ENCODE measurements around the gene AP1M2.

The AP1M2 gene

DNA sequence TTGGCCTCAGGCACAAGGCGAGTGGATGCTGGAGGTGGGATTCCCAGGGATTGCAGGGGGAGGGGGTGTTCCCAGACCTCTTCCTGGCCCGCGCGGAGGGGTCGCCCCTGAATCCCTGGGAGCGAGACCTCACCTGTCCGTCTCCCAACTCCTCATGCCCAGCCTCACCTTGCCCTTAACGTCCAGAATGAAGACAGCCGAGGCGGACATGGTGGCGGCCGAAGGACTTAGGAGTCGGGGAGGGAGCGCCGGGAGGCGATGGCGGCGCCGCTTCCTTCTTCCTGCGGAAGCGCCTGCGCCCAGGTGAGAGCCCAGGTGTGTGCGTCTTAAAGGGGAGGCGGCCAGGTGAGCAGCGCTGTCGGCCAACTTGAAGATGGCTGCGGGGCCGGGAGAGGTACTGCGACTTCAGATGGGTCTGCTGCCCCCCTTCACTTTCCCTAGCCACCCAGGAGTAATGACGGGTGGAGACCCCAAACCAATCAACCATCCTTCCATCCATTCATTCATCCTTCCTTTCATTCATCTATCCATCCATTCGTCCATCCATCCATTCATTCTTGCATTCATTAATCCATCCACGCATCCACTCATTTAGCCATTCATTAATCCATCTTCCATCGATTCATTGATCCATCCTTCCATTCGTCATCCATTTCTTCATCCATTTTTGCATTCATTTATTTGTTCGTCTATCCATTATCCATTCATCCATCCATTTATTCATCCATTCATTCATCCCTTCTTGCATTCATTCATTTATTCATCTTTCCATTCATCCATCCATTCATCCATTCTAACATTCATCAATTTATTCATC, at the start of gene AP1M2:
Gene AP1M2 (minus strand): TSS at position 291 of the 817 bp plus-strand sequence. CDS start 81 bp downstream, at position 210.
- no peak for DNase-seq

DNA sequence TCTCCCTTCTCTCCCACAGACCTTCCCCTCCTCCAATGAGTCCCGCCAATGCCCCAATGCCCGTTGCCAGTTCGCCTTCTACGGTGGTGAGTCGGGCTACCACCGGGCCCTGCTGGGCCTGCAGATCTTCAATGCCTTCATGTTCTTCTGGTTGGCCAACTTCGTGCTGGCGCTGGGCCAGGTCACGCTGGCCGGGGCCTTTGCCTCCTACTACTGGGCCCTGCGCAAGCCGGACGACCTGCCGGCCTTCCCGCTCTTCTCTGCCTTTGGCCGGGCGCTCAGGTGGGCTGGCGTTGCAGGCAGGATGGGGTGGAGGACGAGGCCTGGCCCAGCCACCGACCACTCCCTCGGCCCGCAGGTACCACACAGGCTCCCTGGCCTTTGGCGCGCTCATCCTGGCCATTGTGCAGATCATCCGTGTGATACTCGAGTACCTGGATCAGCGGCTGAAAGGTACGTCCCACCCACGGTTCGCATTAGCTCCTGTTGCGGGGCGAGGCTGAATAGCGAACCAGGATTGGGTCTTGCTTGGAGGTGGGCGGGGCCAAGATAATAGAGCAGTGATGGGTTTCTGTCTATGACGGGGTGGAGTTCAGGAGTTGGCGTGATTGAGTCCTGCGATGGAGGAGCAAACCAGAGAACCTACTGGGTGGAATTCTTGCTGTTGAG, 49.3 kb upstream of the AP1M2 start:
- no peak for DNase-seq

DNA sequence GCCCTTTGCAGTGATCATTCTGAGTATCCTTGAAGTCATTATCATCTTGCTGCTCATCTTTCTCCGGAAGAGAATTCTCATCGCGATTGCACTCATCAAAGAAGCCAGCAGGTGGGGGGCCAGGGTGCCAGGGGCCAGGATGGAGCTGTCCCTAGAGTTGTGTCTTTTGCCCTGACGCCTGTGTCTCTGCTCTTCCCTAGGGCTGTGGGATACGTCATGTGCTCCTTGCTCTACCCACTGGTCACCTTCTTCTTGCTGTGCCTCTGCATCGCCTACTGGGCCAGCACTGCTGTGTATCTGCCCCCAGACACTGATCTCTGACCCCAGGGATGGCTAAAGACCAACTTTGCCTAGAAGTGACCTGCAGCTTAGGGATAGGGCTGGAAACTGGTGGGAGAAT, 47.9 kb upstream of the AP1M2 start:
- DNase-seq = no peak

DNA sequence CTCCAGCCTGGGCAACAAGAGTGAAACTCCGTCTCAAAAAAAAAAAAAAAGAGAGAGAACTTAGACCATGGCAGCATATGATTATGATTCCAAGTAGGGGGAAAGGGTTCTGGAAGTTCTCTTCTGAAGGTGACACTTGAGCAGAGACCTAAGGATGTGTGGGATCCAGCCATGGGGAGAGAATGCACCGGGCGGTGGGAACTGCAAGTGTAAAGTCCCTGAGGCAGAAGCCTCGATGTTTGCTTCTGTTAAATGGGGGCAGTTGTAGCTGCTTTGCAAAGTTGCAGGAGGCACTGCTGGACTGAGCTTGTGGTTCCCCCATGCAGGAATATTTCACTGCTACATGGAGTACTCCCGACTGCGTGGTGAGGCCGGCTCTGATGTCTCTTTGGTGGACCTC, 47.3 kb upstream of the AP1M2 start:
- no peak for DNase-seq

DNA sequence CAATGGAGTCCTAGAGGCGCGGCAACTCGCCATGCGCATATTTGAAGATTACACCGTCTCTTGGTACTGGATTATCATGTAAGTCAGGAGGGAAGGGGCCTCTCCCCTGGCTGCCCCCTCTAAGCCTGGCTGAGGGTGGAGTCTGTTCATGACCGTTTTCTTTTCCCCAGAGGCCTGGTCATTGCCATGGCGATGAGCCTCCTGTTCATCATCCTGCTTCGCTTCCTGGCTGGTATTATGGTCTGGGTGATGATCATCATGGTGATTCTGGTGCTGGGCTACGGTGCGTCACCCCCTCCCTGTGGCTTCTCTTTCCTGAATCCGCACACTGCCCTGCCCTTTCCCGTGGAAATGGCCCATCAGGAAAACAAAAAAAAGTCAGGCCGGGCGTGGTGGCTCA, 44.8 kb upstream of the AP1M2 start:
- DNase-seq = no peak

DNA sequence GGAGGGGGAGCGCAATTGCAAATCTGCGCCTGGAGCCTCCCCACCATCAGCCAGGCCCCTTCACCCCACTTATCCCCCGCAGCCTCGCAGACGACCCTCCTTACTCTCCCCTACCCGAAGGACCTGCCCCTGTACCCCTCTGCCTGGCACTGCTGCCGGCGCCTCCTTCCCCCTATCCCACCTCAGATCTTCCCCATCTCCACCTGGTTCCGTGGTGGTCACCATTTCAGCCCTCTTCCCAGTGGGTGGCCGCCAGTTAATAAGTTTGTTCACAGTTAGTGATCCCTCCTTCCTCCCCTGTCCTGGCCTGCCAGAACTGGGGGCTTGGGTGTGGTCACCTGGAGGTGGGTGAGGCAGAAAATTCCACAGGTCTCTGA, 38.6 kb upstream of the AP1M2 start:
- DNase-seq = no peak

DNA sequence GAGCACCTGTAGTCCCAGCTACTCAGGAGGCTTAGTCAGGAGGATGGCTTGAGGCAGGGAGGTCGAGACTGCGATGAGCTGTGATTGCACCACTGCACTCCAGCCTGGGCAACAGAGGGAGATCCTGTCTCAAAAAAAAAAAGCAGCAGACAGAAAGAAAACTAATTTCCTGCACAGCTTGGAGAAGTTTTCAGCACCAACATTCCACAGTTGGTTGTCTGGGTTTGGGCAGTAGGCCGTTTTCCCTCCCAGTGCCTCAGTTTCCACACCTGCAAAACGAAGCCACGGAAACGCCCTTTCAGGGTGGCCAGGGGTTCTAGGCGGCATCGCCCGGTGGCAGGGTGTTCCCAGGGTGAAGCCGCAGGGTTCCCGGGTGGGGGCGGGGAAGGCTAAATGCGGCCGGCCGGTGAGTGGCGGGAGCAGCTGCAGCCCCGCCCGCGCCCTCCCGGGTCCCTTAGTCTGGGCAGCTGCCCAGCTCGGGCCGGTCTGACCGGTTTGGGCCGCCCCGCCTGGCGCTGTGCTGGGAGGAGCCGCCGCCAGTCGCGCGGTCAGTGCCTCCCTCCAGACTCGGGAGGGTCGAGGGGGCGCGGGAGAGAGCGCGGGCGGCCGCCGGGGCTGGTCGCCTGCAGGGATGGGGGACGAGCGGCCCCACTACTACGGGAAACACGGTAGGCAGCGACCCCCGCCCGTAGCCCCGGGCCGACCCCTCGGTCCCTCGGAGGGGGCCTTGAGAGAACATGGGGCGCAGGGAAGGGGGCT, 38.1 kb upstream of the AP1M2 start, which contains the start of gene SLC44A2:
Gene SLC44A2 (plus strand): TSS at position 551 of the 759 bp plus-strand sequence. CDS start 81 bp downstream, at position 632.
- no peak for DNase-seq

DNA sequence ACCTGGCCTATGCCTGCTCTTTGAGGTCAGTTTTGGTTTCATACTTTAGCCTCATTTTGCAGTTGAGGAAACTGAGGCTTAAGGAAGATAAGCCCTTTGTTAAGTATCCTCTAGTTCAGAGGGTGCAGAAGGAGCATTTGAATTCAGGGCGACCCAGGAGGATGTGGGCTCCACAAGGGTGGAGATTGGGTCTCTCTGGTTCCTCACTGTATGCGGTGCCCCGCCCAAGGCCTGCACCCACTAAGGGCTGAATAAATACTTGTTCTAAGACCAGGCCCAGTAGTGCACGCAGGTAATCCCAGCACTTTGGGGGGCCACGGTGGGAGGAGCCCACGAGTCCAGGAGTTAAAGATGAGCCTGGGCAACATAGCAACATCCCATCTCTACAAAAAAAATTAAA, 37.5 kb upstream of the AP1M2 start:
- no peak for DNase-seq

DNA sequence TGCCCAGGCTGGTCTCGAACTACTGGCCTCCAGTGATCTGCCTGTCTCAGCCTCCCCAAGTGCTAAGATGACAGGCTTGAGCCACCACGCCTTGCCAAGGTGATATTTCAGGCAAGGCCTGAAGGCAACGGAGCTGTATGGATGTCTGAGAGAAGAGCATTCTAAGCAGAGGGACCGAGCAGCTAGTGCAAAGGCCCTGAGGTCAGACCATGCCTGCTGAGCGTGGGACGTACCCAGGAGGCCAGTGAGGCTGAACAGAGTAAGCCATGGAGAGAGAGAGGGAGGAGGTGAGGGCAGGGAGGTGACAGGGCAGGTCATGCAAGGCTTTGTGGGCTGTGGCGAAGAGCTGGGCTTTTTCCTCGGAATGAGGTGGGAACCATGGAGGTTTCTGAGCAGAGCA, 34.9 kb upstream of the AP1M2 start:
- no peak for DNase-seq

DNA sequence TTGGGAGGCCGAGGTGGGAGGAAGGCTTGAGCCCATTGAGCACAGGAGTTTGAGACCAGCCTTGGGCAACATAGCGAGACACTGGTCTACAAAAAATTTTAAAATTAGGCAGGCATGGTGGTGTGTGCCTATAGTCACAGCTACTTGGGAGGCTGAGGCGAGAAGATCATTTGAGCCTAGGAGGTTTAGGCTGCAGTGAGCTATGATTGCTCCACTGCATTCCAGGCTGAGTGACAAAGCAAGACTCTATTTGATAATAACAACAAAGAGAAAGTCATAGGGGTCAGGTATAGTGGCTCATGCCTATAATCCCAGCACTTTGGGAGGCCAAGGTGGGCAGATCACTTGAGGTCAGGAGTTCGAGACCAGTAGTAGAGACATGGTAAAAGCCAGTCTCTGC, 33.7 kb upstream of the AP1M2 start:
- DNase-seq = no peak

DNA sequence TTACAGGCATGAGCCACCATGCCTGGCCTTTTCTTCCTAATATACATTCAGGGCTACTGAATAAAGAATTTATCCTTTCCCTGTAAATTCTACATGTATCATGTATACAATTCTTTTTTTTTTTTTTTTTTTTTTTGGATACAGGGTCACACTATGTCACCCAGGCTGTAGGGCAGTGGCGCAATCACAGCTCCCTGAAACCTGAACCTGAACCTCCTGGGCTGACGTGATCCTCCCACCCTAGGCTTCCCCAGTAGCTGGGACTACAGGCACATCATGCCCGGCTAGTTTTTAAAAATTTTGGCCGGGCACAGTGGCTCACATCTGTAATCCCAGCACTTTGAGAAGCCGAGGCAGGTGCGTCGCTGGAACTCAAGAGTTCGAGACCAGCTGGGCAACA, 31.7 kb upstream of the AP1M2 start:
- DNase-seq = no peak

DNA sequence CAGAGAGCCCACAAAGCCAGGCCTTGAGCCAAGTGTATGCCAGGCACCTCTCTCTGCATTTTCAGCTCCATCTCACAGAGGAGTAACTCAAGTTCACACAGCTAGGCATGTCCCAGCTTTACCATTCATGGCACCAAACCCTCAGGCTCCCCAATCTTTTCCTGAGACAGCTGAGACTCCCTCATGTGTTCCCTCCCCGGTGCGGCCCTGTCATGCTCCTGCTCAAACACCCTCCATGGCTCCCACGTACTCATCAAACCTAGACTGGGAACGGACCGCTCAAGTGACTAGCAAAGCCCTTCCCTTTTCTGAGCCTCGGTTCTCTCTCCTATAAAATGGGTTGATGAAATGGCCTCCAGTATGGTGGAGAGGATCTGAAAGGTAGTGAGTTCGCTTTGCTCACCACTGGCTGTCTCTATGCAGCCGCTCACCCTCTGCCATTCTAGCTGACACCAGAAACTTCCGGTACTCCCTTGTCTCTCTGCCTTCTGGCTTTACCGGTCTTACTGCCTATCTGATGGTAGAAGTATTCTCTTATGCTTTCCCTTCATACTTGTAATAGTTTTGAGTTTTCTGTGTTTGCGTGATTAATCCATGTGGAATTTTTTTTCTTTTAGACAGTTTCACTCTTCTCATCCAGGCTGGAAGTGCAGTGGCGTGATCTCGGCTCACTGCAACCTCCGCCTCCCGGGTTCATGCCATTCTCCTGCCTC, 30.5 kb upstream of the AP1M2 start:
- DNase-seq = no peak

DNA sequence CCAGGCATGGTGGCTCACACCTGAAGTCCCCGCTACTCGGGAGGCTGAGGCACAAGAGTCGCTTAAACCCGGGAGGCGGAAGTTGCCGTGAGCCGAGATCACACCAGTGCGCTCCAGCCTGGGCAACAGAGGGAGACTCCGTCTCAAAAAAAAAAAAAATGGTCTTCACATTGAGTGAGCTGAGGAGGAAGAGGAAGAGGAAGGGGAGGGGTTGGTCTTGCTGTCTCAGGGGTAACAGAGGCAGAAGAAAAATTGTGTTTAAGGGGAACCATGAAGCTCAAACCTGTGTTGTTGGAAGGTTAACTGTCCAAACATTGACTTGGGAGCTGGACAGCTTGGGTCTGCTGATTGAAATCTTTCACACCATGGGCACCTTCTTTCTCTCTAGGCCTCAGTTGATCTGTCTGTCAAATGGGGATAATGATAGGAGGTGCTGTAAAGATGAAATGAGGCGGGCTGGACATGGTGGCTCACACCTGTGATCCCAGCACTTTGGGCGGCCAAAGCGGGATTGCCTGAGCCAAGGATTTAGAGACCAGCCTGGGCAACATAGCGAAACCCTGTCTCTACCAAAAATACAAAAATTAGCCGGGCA, 28.4 kb upstream of the AP1M2 start:
- DNase-seq = no peak

DNA sequence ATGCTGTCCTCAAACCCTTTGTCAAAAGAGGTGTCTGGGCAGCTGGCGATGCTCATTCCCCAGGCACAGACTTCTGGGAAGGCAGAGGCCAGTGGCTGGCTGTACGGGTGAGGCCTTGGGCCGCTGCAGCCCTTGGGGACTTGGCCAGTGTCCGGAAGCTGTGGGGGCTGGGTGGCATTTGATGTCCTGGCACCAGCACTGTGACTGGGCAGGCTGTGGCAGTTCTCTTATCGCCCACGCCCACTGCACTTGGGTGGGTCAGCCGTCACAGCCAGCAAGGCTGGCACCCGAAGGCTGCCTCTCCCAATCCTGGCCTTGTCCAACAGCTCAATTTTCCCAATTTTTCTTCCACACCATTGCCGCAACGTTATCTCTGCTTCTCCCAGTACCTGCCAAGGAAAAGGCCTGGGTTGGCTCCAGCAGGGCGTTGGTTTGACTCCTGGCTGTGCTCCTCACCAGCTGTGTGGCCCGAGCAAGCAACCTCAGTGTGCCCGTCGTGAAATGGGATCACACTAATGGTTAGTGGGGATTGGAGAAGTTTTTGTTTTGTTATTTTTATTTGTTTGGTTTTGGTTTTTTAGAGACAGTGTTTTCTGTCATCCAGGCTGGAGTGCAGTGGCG, 25.5 kb upstream of the AP1M2 start:
- no peak for DNase-seq

DNA sequence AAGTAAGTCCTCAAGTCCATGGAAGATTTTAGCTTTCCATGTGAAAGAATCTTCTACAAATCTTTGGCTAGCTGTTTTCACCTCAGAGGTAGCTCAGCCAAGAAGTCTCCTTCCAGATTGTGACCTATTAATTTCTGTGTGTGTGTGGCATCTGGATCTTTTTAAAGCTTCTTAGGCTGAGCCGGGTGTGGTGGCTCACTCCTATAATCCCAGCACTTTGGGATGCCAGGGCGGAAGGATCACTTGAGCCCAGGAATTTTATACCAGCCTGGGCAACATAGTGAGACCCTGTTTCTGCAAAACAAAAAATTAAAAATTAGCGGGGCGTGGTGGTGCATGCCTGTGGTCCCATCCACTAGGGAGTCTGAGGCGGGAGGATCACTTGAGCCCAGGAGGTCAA, 24.8 kb upstream of the AP1M2 start:
- no peak for DNase-seq

DNA sequence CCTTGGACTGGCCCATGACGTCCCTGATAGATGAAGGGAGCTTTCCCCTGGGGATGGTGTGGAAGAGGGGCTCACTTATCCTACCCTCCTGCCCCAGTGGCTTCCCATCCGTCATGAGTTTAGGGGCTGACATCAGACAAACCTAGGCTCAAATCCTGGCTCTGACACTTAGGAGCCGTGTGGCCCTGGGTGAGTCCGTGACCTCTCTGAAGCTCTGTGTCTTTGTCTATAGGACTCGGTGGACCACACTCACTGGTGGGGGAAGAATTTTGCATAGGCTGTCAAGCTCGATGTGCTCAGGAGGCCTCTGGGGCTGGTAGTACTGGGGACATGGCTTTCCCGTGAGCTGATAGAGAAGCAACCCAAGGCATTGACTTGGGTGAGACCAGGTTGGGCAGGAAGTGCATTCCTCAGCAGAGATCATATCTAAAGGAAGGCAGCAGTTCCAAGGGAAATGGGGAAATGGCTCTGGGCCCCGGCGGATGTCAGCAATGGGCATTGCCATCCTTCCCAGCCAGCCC, 17.4 kb upstream of the AP1M2 start:
- no peak for DNase-seq

DNA sequence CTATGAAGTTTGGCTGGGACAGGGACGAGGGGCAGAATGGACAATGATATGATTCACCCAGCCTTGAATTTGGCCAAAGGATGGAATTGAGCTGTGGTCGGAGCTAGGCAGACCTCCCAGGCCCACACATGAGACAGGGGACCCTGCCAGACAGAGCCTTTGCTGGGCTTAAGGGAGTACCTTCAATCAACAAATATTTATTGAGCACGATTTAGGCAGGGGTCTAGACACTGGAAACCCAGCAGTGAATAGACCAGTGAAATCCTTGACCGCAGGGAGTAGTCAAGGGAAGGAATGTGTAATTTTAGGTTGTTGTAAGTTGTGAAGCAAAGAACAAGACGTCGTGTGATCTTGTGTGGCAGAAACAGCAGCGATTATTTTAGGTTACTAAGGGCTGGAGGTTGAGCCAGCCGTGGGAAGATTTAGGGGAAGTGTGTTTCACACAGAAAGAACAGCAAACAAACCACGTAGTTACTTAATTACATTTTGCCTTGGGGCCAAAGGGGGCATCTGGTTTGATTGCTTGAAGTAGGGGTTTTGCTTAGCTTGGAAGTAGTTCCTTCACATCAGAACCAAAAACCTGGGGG, 16.9 kb upstream of the AP1M2 start:
- no peak for DNase-seq

DNA sequence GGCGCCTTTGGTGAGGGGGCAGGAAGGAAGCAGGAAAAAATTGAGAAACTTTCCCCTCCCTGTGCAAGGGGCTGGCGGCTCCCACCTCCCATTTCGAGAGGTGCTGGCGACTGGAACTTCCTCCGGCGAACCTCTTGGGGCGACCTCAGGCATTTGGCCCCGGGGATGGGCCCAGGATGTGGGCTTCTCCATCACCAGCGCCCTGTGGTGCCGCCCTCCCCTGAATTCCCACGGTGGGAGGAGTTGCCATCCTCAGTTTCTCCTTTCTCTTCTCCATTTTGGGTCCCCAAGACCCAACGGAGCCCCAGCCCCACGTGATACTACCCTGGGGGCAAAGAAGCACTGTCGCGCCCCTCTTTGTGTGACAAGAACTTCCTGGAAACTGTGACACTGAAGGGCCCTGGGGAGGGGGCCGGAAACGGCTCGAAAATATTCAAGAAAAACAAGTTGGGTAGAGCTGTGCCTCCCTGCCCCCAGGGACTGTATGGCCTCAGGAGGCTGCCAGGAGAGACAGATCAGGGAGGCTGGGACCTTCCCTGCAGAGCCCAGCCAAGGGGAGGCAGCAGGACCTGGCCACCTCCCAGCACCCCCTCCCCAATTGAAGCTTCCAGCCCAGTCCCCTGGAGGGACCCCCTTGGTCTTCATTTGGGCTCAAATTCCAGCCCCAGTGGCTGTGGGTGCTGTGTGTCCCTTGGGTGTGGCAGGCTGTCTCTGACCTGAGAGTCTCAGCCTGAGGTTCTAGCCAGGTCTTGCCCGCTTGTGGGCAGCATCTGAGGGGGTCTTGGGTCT, 16.2 kb upstream of the AP1M2 start:
- no peak for DNase-seq

DNA sequence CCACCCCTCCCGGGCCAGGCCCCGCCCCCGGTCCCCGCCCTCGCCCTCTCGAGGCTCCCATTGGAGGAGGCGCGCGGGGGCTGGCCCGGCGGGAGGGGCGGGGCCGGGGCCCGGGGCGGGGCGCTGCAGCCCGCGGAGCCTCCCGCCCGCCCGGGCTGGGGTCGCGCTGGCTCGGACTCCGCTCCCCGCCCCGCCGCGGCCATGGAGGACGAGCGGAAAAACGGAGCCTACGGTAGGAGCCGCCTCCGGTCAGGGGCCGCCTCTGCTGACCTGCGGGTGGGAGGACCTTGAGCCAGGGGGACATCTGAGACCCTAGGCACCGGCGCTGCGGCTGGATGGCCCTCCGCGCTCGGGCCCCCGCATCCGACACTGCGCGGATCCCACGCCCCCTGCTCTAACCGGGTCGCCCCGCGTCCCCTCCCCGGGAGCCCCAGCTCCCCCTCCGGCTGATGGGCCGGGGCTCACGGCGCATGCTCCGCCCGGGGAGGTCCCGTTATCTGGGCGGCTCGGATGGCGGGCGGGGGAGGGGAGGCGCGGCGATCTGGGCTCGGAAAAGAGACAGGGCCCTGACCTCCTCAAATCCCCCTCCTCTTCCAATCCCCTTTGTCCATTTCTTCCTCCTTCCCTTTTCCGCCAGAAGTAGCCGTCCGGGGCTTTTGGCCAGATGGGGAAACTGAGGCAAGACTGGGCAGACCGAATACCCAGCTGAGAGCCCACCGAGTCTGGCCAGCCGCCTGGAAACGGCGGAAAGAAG, 15.4 kb upstream of the AP1M2 start:
- no peak for DNase-seq

DNA sequence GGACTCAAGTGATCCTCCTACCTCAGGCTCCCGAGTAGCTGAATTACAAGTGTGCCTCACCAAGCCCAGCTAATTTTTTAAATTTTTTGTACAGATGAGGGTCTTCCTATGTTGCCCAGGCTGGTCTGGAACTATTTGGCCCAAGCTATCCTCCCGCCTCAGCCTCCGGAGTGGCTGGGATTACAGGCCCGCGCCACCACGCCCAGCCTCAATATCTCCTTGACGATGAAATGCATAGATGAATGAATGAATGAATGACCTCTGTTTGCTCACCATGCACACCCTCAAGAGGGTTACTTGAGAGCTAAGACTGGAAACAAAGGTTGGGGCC, 14.9 kb upstream of the AP1M2 start:
- DNase-seq = no peak
